Measurements from ENCODE around the gene DAAM2. TPM values are rescaled to one million over a fixed set of nuclear protein-coding genes. Genes with fewer than 3 reads are reported as not detected.
A peak's percentile ranks its signal among the peaks of the same experiment; 100 is the strongest.

DAAM2 gene
- total RNA-seq, 6 donors from 2014 or later = 21.0 to 81.7 (median 31.9) TPM

GRCh38 chr6:39812853-39813533, 20.8 kb downstream of the DAAM2 start:
- Histone ChIP-seq H3K36me3 (no peaks in the 10 kb centered on the region), H3K27me3 (no peaks in the 10 kb centered on the region), H3K4me1 (peaks cover 9 to 29% (median 21%) of the 10 kb centered on the region in 4 donors), H3K4me3 (no peak overlapping the region), H3K27ac (peak overlapping the region; percentile 37 to 69 (median 44)), H3K9me3 (no peaks in the 10 kb centered on the region)
- WGBS, 2 donors = 19 to 32% methylated on average over 9 of the region's 9 CpGs
- ATAC-seq (ENCODE audit: low FRiP score in 2 of 2) (peak; percentile 24 to 49), DNase-seq (peak in 1 of 2 donors; percentile 70)
- no peak for TF ChIP-seq EP300 (IDR thresholded peaks at IDR 0.05)
- peak in 4 of 6 experiments; percentile 10 to 15 (median 14) for TF ChIP-seq CTCF (IDR thresholded peaks at IDR 0.05)
- no peak for TF ChIP-seq POLR2AphosphoS5 (IDR thresholded peaks at IDR 0.05)

- Histone ChIP-seq H3K4me3 (no peak overlapping the region), H3K36me3 (no peaks in the 10 kb centered on the region), H3K27ac (peak overlapping the region in 1 of 4 donors; percentile 45), H3K9me3 (no peaks in the 10 kb centered on the region), H3K4me1 (peaks cover 13 to 34% (median 32%) of the 10 kb centered on the region in 4 donors), H3K27me3 (no peaks in the 10 kb centered on the region)
- DNase-seq (no peak), ATAC-seq (ENCODE audit: low FRiP score in 2 of 2) (no peak)
- TF ChIP-seq POLR2AphosphoS5 (IDR thresholded peaks at IDR 0.05) (no peak), POLR2A (IDR thresholded peaks at IDR 0.05) (no peak), EP300 (IDR thresholded peaks at IDR 0.05) (no peak), CTCF (IDR thresholded peaks at IDR 0.05) (no peak)
- 94 to 97% methylated on average over 4 of the region's 4 CpGs for WGBS, 2 donors
These were observed 22.1 kb downstream of the DAAM2 start for GRCh38 chr6:39814236-39814635.

- no peak for DNase-seq
- no peak overlapping the region for H3K27ac ChIP-seq
- ATAC-seq (ENCODE audit: low FRiP score in 2 of 2) = no peak
- H3K4me3 ChIP-seq = no peak overlapping the region
- H3K27me3 ChIP-seq = no peaks in the 10 kb centered on the region
- H3K9me3 ChIP-seq = no peaks in the 10 kb centered on the region
- TF ChIP-seq POLR2AphosphoS5 (IDR thresholded peaks at IDR 0.05) = no peak
- no peak for TF ChIP-seq POLR2A (IDR thresholded peaks at IDR 0.05)
- no peak for TF ChIP-seq CTCF (IDR thresholded peaks at IDR 0.05)
- no peak for TF ChIP-seq EP300 (IDR thresholded peaks at IDR 0.05)
- no peaks in the 10 kb centered on the region for H3K36me3 ChIP-seq
- 80 to 87% methylated on average over 3 of the region's 3 CpGs for WGBS, 2 donors
- H3K4me1 ChIP-seq = peaks cover 23 to 44% (median 38%) of the 10 kb centered on the region in 4 donors
These were observed 23.2 kb downstream of the DAAM2 start for GRCh38 chr6:39815356-39815755.

- peaks cover 31 to 56% (median 50%) of the 10 kb centered on the region in 4 donors for H3K4me1 ChIP-seq
- H3K27me3 ChIP-seq = no peaks in the 10 kb centered on the region
- no peak overlapping the region for H3K27ac ChIP-seq
- no peaks in the 10 kb centered on the region for H3K9me3 ChIP-seq
- H3K4me3 ChIP-seq = no peak overlapping the region
- H3K36me3 ChIP-seq = no peaks in the 10 kb centered on the region
- 67 to 93% methylated on average over 7 of the region's 7 CpGs for WGBS, 2 donors
- DNase-seq = no peak
- ATAC-seq (ENCODE audit: low FRiP score in 2 of 2) = no peak
- TF ChIP-seq EP300 (IDR thresholded peaks at IDR 0.05) (no peak), POLR2AphosphoS5 (IDR thresholded peaks at IDR 0.05) (no peak), POLR2A (IDR thresholded peaks at IDR 0.05) (no peak), CTCF (IDR thresholded peaks at IDR 0.05) (no peak)
These were observed 24.6 kb downstream of the DAAM2 start for GRCh38 chr6:39816747-39817146.

DNA sequence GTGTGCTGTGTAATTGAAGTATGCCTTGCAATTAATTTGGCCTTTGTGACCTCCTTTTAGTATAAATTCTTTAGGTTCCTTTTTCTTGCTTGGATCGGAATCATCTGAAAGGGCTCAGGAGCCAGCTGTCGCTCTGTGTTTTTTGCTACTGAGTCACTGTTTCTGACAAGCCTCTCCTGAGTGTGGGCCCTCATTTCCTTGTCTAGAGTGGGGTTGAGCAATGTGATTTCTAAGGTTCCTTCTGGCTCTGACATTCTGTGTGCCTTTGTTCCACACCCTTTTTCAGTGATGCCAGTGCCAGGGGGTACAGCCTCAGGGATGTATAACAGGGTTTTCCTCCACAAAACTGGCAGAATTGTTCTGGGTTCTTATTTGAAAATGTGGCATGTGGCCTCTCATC, 26.5 kb downstream of the DAAM2 start:
- Histone ChIP-seq H3K27ac (peak overlapping the region; percentile 74 to 81 (median 75)), H3K9me3 (no peaks in the 10 kb centered on the region), H3K36me3 (no peaks in the 10 kb centered on the region), H3K27me3 (no peaks in the 10 kb centered on the region), H3K4me3 (no peak overlapping the region), H3K4me1 (peaks cover 27 to 55% (median 50%) of the 10 kb centered on the region in 4 donors)
- 50 to 64% methylated on average over 2 of the region's 2 CpGs for WGBS, 2 donors
- TF ChIP-seq POLR2A (IDR thresholded peaks at IDR 0.05) = peak in 1 of 4 donors; percentile 31
- peak; percentile 34 to 58 for TF ChIP-seq POLR2AphosphoS5 (IDR thresholded peaks at IDR 0.05)
- no peak for TF ChIP-seq CTCF (IDR thresholded peaks at IDR 0.05)
- no peak for TF ChIP-seq EP300 (IDR thresholded peaks at IDR 0.05)
- DNase-seq = peak in 1 of 2 donors; percentile 76
- peak; percentile 28 to 45 for ATAC-seq (ENCODE audit: low FRiP score in 2 of 2)
